ENCODE measurements around the gene EPS8.
A peak's percentile ranks its signal among the peaks of the same experiment; 100 is the strongest.

Gene EPS8

DNA sequence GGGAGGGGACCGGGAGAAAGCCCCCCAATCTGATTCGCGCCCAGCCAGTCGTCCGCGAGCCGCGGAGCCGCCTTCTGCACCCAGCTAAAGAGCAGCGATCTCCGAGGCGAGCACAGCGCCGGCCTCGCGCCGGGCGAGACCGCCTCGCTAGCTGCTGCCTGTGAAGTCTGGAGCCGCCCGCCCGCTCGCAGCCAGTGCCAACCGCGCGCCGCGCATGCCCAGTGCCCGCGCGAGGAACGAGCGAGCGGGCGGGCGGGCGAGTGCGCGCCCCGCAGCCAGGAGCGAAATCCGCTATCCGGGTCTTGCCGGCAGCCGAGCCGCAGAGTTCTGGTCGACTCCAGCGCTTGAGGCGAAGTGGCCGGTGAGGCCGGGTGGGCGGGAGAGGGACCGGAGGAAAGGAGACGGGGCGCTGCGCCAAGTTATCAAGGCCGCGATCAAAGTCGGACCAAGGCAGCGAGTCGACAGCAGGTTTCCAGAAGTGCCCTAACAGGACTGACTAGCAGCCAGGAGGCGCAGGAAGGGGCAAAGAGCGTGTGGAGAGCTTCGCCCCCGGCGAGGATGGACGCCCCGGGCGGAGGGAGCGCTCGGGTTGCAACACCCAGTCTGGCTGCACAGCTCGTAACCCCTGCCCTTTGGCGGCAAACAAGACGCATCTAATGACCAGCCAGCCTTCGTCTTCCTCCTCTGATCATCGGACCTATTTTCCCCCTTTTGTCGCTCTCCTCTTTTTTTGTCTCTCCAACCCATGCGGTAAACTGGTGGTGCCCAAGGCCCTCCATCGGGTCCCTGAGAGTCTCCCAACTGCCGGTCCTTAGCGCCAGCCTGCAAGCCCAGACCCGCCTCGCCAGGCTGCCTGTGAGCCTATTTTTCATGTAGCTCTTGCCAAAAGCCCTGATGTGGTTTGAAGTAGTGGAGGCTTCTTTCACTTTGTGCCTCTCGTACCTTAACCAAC is at the start of gene EPS8:
EPS8 (minus strand) TSS at position 169 of the 952 bp plus-strand sequence. CDS start 106,437 bp downstream, outside the sequence.
- DNase-seq (ENCODE audit: low read depth): peak; percentile 92

DNA sequence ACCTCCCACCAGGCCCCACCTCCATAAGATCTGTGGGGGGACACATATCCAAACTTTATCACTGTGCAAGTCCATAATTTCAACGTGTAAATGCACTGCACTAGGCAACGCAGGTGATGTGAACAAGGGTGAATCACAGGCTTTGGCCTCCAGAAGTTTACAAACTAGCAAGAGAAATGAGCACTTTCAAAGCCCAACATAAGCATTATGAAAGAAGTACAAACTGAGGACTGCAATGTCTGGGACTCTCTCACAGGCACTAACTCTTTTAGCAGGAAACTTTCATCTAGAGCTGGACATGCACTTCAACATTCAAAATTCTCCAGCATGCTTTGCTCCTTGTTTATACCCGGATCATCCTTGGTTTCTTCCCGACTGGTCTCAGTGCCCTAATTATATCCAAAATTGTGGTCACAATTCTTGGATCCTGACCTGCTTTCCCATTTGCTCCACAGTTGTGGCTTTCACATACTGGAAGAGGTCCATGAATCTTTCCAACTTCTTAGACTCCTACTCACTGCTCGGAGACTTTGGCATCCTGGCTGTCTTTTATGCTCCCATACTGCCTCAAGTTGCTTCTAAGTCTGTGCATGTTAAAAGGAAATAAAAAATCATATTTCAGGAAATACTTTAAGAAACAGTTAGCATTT is 48.1 kb upstream of the EPS8 start:
- no peak for DNase-seq (ENCODE audit: low read depth)

DNA sequence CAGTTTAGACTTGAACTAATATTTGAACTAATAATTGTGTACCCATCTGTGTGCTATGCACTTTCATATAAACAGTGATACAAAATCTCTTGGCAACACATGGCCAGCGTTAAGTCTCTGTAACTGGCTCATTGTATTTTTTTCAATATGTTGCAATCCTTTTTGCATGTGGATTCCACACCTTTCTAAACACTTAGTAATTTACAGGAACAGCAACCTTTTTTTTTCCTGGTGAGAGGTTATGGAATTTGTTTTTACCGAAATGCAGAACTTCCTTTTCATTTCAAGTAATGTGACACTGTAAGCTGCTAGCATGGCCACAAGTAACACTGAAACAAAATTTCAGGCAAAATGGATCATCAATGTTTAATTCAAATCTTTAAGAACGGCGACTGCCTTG is 45.4 kb upstream of the EPS8 start:
- no peak for DNase-seq (ENCODE audit: low read depth)

DNA sequence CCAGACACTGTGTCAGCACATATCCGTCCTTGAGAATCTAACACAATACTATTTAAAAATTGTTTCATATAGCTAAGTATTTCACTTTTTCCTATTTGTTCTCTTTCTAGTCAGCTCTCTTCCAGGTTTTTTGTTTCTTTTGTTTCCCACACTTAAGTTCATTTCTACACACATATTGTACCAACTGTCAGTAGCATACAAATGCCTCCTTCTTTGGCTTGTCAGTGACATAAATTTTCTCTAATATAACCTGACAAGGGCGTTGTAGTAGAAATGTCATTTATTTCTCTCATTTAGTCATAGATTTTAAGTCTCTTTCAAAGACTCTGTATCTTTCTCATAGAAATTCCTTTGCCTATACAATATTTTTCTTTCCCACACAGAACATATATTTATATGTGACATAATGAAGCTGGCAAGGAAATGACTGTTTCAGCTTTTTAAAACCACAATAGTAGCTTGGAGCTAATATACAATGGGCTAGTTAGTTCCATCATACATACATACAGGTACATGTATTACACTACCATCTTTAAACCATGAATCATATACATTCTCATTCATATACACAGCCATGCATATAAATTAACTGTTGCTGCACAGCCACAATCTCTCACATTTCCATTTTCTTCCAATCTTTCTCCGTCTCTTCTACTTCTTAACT is 42.3 kb upstream of the EPS8 start:
- DNase-seq (ENCODE audit: low read depth): peak; percentile 37

DNA sequence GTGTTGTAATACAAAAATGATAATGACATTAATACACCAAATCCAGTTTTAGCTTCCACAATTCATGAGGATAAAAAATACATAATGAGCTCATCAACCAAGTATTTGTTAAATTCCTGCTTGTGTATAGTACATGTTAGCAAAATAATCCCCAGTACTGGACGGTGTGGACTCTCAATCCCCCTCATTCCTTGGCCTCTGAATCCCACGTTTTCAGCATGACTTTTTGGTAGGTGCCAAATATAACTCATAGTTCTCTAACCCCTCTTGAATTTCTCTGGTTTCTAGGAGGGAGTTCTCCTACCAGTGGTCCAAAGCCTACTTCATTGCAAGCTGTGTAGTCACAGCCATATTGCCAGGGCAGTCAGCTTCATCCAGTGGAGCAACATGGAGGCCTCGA is 41.4 kb upstream of the EPS8 start:
- DNase-seq (ENCODE audit: low read depth): peak; percentile 52

DNA sequence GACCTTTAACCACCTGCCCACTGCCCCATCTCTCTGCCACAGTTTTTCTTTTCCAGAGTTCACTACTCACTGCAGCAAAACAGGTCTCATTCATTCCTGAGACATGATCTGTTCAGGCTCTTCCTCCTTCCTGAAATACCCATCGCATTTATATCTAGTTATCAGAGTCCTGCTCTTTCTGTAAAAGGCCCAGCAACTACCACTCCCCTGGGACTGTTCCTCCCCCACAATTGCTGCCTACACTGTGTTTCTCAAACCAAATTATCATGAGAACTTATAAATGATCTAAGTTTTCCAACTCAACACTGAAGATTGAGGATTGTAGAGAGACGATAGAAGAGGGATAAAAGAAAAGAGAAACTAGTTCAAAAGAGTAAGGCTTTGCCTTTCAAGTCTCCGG is 40.8 kb upstream of the EPS8 start:
- DNase-seq (ENCODE audit: low read depth): peak; percentile 56

DNA sequence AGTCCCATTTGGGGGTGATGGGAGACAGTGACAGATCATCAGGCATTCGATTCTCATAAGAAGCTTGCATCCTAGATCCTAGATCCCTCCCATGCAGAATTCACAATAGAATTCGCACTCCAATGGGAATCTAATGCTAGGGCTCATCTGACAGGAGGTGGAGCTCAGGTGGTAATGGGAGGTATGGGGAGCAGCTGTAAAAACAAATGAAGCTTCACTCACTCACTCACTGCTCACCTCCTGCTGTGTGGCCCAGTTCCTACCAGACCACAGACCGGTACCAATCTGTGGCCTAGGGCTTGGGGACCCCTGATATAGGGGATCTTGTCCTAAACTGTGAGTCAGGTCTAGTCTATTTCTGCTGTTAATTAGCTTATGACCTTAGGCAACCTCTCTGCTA is 40.1 kb upstream of the EPS8 start:
- DNase-seq (ENCODE audit: low read depth): no peak

DNA sequence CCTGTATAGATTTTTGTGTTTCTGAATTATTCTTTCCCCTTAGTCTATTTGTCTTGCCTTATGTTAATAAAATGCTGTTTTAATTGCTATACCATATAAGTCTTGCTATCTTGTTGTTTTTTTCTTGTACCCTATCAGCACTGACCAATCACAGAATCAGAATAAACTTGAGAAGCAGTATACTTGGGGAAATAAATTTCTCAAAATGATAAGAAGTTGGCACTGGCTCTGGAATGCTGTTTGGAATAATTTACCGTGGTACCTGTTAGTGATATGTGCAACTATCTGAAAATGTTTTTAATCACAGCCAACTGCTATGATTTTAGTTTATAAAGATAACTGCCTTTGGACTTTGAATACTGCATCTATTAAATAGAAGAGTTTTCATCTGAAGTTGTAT is 37.9 kb upstream of the EPS8 start:
- DNase-seq (ENCODE audit: low read depth): no peak

DNA sequence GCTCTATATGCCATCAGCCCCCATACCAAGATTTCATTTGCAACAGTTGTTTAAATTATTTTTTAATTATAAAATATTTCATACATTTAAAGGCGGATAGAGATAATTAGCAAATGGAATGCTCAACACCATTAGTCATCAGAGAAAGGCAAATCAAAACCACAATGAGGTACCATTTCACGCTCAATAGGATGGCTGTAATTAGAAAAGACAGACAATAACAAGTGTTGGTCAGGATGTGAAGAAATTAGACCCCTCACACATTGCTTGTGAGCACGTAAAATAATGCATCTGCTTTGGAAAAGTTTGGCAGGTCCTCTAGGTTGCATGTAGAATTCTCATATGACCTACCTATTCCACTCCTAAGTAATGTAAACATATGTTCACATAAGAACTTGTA is 35.3 kb upstream of the EPS8 start:
- no peak for DNase-seq (ENCODE audit: low read depth)

DNA sequence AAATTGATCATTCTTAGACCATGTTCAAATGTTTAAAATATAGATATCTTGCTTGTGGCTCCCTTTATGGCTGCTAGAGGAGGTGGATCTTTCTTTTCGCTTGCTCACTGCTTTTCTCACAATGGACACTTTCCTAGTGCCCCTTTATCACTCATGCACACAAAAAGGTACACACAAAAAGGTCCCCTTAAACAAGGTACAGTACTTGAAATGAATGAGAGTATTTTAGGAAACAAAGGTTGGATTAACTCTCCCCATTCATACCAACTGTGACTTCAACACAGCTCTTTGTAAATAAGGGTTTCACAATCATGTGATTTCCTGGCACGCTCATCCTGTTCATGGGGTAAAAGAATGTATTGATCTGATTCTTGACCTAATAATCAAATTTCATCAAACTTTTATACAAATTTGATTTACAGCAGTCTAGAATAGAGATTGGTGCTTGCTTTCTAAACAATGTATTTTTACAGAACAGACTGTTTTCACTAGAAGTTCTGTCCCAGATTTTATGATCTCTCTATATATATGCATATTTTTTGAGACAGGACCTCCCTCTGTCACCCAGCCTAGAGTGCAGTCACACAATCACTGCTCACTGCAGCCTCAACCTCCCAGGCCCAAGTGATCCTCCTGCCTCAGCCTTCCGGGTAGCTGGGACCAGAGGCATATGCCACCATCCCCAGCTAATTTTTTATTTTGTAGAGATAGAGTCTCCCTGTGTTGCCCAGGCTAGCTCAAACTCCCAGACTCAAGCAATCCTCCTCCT is 34.4 kb upstream of the EPS8 start:
- no peak for DNase-seq (ENCODE audit: low read depth)

DNA sequence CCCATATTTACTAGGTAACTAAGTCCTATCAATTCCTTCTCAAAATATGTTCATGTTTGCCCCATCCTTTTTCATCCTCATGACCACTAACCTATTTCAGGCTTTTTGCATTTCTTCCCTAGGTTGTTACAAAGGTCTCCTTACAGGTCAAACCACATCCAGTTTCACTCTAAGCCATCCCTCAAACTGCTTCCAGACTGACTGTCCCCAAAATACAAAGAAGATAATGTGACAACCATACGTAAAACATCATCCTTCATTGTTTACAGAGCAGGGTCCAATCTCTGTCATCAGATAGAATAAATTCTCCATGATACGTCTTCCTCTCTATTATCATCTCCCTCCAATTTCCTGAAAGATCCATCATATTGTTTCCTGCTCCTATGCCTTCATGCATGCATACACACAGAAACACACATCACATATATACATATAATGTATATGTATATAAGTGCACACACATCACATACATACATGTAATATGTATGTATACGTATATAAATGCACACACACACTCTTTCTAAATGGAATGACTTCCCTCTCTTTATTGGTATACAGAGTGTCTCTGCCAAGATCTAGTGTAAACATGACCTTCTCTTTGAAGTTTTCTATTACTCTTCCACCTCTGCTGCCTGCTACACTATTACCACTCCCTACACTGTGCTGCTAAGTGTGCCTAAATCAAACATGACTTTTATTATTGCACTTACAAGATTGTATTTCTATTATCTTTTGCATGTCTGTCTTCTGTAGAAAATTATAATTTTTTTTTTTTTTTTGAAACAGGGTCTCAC is 30.7 kb upstream of the EPS8 start:
- no peak for DNase-seq (ENCODE audit: low read depth)

DNA sequence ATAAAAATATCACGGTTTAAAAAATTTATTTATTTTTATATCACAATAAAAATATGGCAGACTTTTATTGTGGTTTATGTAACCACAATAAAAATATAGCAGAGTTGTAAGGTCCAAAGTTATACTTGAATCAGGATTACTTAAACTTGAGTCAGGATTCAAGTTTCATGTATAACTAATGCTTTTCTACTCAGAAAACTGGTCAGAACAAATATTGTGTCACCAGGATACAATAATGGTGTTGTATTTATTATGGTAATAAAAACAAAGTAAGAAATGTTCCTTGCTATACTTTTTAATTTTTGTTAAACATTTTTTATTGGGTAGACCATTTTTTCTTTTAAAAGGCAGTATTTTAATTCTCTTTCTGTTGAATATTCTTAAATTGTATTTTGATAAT is 29.2 kb upstream of the EPS8 start:
- no peak for DNase-seq (ENCODE audit: low read depth)

DNA sequence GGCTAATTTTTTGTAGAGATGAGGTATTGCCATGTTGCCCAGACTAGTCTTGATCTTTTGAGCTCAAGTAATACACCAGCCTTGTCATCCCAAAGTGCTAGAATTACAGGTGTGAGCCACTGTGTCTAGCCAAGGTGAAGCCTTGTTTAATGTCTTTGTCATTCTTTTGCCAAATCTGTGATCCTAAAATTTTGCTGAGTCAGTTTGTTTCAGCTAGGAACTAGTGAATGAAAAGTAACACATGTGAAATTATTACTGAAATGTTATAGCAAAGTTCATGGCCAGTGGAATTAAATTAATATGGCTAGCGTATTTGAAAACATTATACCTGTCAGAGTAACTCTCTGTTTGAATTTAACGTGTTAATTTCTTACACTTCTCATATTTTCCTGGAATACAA is 26.5 kb upstream of the EPS8 start:
- DNase-seq (ENCODE audit: low read depth): no peak

DNA sequence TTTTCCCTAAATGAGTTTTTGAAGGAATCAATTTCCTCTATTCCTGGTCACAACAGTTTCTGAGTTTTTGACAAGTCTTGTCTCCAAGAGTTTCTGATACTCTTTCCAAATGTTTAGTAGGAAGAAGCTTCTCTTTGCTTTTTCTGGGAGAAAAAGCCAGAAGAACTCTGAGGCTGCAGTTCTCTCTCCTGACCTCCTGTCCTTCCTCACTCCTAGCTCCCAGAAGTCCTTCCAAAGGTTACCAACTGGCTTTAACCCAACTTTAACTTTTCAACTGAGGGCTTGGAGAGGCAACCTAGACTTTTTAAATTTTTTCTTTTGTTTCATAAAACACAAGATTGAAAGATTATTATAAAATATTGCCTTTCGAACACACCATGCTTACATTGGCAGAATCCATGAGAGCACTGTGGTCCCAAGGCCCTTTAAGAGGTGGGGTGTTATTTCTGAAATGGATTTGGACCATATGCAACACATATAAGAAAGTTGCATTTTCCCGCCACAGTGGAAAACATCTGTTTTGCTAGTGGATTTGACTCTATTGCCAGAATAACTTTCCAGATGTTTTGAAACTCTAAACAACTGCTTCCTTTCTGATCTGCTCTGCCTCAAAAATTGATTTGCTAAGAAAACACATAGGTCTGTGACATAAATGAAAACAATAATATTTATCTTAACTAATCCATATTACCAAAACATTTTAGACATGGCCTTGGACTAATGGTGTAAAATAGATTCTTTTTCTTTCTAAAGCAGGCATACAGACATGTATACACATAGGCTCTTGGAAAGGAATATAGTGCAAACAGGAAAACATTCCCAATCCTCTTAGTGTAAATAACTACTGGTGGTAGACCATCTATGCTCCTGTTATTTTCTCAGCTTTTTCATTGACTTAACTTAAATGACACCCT is 22.3 kb upstream of the EPS8 start:
- DNase-seq (ENCODE audit: low read depth): no peak

DNA sequence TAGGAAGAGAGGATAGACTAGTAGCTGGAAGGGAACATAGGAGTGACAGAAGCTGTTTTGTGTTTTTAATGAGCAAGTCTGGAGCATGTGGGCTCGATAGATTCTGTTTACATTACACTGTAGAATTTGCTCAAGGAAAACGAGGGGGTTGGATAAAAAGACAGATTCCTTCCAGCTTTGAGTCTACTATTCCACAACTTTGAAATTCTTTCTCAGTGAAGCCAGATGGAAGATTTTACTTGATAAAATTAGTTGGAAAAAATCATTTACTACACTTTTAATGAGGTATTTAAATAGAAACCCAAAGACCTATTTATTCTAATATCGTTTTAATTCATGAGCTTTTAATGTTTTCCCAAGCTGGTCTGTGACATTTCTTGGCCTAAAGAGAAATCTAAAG is 19.5 kb upstream of the EPS8 start:
- no peak for DNase-seq (ENCODE audit: low read depth)

DNA sequence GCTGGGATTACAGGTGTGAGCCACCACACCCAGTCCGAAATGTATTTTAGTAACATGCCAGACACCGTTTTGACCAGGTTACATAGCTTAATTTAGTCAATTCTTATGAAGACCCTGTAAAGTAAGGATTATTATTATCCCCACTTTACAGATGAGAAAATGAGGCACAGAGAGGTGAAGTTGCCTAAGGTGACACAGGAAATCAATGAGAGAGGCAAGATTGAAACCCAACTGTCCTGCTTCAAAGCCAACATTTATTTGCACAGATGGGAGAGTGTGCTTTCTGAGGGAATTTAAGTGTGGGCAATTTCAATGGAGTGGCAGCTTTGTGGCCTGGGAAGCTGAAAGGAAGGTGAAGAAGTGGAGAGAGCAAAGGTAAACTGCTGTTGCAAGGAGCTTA is 19.1 kb upstream of the EPS8 start:
- DNase-seq (ENCODE audit: low read depth): no peak

DNA sequence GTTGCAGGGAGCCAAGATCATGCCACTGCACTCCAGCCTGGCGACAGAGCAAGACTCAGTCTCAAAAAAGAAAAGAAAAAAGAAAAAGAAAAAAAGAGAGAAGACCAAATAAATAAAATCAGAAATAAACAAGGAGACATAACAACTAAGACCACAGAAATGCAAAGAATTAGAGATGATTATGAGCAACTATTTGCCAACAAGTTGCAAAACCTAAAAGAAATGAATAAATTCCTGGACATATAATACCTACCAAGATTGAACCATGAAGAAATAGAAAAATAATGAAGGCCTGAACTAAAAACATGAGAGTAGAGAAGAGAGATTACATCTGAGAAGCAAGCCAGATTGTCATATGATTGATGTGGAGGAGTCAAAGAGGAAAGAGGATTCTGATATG is 17.6 kb upstream of the EPS8 start:
- no peak for DNase-seq (ENCODE audit: low read depth)

DNA sequence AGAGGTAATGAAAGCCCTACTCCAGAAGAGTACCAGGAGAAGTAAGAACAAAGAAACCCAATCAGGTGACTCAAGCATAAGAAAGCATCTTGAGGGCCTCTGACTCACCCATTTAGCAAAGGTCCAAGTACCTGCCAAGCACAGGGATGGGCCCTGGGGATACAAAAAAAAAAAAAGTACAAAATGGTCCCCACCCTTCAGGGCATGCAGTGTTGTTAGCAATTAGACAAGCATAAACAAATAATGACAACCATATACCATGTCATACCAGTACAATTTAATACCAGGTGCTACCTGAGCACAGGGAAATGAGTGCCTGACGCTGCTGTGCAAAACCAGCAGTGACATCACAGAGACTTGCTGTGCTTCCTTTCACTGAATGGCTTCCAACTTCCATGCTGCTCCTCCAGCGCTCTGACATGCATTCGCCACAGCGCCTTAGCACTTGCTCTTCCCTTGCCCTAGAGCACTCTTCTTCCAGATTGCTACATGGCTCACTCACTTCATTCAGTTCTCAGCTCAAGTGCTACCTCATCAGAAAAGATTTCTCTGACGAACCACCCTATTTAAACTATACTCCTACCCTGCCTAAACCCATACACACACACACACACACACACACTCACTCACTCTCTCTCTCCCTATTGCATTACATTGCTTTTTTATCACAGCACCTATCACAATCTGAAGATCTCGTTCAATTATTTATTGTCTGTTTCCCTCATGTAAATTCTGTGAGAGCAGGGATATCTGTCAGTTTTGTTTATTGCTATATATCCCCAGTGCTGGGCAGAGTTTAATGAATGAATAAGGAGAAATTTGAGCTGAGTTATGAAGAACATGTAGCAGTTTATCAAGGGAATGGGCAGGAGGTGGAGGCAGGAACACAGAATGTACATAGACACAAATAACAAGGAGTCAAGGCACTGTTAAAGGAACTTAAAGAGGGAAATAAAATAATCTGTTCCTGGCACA is 12.9 kb upstream of the EPS8 start:
- peak; percentile 56 for DNase-seq (ENCODE audit: low read depth)

DNA sequence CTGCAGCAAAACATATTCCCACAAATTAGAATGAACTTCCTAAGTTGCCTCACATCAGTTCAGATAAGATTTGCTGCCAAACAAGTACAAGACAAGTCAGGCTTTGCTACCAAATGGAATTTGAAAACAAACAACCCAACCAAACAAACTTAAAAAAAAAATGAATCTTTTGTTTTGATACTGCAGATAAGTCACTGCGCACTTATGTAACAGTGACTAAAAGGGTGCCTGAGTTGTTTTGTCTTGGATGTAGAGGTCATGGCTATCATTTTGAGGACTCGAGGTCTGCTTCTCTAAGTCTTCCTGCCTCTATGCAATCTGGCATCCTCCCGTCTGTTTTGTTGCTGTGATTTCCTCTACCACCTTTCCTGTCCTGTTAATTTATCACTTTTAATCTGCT is 11.1 kb upstream of the EPS8 start:
- no peak for DNase-seq (ENCODE audit: low read depth)
